IPS DF 4.7 (cell line): ENCODE results near the gene SLC16A3.
"Not testable (repeated sequence)": the region's sequence is repeated elsewhere in the genome, so short reads cannot be mapped to it uniquely, and the experiment has no call there.

Source experiments
- DNase-seq: peaks from one replicate; pipeline ENCODE4 v3.0.0-alpha.2; 2013; ENCODE audit warnings: low spot score; ENCODE audit errors: extremely low read depth

SLC16A3 gene

DNA sequence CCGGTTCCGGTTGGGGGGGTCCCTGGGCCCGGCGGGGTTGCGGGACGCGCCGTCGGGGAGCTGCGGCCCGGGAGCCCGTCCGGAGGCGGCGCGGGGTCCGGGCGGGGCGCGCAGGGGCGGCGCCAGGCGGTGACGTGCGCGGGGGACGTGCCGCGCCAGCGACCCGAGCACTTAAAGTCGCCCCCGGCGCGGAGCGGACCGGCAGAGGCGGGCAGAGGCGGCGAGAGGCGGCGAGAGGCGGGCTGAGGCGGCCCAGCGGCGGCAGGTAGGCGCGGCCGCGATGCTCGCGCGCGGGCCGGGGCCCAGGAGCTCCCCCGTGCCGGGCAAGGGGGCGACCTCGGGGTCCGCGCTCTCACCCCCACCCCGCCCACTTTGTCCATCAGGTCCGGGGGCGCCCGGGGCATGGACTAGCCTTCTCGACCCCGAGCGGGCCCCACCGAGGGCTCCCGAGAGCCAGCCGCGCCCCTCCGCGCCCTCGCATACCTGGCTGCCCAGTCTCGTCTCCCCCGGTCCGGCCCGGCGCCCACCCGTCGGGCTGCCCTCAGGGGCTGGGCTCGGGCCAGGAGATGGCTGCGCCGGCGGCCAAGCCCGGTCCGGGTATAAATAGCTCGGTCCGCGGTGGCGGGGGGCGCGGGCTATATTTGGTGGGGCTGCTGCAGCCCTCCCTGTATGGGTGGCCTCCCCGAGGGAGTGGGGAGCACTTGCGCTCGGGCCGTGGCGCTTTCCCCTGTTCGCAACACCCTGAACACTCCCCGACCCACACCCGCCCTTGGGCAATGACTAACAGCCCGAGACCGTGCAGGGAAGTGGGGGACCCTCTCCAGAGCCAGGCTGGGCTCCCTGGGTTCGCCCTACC, at the start of gene SLC16A3:
SLC16A3 (plus strand) TSS at position 201 of the 856 bp plus-strand sequence. CDS start 6,967 bp downstream, outside the sequence.
- DNase-seq = no peak

DNA sequence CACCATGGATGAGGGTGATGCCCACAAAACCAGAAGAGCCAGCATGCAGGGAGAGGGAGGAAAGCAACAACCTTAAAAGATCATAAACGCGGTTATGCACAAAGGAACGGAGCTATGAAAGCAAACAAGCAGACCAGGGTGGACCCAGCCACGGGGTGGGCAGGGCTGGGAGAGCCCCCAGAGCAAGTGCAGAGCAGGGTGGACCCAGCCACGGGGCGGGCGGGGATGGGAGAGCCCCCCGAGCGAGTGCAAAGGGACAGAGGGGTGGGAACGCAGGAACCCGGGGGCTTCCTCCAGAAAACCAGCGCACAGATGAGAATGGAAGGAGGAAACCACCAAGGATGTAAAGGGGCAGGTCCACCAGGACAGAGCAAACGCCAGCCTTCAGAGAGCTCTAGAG, 49.4 kb upstream of the SLC16A3 start:
- no peak for DNase-seq

DNA sequence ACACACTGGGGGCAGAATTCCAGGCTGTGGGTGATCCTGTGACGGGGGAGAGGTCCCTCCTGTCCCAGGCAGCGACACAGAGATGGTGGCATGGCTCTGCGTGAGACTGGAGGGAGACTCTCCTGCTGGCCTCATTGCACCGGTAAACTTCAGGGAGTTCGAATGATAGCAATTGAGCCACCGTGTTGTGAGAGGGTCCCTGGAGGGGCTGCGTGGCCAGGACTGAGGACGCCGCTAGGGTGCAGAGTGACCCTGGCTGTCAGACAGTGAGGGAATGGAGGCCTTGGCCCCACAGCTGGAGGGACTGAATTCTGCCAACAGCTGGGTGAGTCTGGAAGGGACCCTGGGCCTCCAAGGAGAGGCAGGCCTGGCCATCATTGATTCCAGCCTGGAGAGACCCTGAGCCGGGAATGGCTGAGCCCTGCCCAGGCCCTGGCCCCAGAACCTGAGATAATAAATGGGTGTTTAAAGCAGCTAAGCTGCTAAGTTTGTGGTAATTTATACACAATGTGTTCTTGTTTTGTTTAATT, 48.8 kb upstream of the SLC16A3 start:
- no peak for DNase-seq

DNA sequence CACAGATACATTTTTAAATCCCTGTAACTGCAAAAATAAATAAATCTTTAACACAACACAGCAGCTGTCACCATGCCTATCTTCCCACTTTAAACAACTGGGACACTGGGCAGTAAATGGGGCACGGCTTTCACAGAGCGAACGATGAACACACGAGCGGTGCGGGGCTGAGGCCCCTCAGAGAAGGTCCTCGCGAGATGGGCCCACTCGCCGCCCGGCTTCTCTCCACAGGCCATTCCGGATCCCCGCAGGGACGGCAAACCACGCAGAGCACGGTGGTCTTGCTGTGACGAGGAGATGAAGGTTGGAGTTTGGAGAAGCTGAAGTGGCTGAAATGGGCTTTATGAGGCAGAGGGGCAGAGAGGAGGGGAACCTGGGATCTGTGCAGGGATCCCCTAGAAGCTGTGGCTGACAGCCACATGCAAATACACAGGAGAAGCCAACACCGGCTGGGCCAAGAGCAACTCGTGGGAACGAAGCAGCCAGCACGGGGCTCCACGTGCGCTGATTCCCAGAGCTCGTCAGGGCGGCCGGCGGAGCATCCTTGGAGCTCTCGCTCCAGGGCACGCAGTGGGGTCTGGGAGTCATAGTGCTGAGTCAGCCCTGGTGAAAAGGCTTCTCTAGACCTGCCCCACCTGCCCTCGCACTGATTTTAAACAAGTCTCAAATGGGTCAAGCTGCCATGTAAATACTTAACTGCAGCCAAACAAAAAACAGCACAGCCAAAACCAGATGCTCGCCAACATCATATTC, 47.9 kb upstream of the SLC16A3 start:
- no peak for DNase-seq

DNA sequence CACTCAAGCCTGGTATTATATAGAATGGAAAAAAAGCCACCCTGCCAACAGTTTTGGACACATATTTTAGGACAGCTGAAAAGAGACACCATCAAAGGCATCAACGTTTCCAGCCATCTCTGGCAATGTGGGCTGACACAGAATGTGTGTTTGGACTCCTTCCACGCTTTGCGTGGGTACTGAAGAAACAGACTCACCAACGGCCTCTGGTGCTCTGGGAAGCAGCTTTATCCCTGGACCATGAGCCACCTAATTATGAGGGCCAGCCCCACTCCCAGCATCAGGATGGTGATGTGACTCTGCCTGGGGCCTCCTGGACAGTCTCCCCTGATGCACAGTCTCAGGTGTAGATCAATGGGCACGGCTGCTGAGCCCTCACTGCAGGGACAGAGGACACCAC, 44.1 kb upstream of the SLC16A3 start:
- no peak for DNase-seq

DNA sequence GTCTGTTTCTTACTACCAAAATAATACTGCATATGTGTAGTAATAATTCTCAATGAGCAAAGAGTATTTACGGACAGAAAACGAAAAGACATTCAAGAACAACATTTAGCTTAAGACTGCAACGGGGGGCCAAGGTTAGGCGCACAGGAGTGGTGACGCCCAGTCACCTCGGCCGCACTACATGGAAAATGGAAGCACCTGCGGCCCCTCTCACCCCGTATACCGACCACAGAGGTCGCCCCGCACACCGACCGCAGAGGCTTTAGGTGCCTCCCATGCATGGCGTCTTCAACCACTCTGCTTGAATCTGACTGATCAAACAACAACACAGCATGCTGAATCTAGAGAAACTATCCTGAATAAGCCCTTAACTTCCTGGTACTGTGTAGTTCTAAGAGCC, 42.6 kb upstream of the SLC16A3 start:
- DNase-seq = no peak

DNA sequence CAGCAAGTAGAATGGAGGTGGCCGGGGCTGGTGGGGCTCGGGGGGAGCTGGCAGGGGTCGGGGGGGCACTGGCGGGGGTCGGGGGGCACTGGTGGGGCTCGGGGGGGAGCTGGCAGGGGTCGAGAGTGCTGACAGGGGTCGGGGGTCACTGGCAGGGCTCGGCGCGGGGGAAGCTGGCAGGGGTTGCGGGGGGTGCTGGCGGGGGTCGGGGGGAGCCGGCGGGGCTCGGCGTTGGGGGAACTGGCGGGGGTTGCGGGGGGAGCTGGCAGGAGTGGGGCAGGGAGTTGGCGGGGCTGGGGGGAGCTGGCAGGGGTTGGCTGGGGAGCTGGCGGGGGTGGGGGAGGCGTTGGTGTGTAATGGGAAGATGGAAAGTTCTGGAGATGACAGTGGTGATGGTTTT, 41.3 kb upstream of the SLC16A3 start:
- DNase-seq = no peak

DNA sequence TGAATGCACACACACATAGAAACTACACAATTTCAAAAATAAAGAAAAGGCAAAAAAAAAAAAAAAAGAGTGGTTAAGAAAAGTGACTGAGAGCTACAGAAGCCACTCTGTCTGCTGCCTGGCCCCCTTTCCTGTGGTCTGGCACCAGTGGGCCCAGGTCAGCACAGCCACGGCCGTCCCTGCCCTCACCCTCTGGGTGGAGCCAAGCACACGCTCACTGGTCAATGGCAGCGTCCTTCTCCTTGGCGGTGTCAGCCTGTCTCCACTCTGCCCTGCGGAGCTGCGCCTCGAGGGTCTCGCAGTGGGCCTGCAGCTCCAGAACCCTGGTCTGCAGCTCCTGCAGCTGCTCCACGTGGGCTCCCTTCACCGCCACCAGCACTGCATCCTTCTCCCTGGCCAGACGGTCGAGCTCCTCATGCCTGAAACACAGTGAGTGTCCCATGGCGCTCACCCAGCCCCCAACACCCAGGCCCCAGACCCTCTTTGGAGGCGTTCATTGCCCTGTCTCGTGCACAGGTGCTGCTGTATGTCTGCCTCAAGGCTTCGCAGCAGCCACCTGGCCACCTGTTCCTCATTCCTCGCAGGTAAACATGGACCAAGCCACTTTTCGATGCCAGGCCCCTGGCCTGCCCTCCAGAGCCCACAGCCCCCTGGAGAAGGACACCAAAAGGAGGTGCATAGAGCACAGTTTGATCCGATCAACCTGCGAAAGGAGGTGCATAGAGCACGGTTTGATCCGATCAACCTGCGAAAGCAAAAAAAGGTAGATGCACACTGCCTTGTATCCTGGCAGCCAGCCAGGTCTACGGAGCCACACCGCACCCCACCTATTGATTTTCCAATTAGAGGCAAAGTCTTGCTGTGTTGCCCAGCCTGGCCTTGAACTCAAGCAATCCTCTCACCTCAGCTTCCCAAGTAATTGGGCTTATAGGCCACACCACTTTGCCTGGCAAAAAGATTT, 40.6 kb upstream of the SLC16A3 start:
- no peak for DNase-seq

DNA sequence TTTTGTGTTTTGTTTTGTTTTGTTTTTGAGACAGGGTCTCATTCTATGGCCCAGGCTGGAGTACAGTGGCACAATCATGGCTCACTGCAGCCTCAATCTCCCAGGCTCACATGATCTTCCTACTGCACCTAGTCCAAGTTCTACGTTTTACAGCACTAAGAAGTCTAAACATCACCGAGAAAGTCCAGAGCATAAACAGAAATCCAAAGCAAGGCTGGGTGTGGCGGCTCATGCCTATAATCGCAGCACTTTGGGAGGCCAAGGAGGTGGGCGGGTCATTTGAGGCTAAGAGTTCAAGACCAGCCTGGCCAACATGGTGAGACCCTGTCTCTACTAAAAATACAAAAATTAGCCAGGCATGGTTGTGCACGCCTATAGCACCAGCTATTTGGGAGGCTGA, 35.8 kb upstream of the SLC16A3 start:
- DNase-seq = not testable (repeated sequence)

DNA sequence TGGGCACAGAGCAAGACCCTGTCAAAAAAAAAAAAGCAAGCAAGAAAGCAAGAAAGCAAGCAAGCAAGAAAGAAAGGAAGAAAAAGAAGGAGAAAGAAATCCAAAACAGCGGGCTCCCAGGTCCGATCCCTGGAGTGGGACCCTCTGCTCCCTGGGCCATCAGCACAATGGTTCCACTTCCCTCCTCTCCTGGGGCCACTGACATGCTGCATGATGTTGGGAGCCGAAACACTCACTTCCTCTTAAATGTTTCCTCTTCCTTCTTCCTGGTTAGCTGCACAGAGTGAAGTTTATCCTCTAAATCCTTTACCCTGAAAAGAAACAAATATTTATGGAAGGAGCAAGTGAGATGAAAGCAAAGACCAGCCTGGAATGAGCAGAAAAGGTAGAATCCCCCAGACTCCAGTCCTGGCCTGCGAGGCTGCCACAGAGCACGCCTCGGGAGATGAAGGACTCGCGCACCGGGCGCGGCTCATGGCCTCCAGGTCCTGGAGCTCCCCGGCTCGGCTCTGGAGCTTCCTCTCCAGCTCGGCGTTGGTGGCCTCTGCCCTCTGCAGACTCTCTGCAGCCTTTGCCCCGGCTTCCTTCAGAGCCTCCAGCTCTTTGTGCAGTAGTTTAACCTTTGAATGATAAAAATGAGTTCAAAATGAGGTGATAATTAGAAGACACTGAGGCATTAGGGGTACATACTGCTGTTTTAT, 35.2 kb upstream of the SLC16A3 start:
- DNase-seq = no peak

DNA sequence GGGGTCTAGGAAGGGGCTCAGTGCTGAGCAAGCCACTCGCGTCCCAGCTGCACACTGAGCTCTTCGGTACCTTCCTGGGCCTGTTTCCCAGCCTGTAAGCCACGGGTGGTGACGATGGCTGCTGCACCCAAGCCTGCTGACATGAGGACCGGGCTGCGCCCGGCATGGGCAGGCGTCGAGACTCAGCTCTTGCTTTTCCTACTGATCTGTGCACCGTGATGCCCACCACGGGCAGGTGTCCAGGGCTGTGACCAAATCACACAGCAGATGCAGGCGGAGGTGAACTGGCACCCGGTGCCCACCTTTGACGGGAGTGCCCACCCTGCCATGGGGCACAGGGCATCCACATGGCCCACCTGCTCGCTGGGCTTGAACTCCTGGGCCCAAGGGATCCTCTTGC, 34.1 kb upstream of the SLC16A3 start:
- no peak for DNase-seq

DNA sequence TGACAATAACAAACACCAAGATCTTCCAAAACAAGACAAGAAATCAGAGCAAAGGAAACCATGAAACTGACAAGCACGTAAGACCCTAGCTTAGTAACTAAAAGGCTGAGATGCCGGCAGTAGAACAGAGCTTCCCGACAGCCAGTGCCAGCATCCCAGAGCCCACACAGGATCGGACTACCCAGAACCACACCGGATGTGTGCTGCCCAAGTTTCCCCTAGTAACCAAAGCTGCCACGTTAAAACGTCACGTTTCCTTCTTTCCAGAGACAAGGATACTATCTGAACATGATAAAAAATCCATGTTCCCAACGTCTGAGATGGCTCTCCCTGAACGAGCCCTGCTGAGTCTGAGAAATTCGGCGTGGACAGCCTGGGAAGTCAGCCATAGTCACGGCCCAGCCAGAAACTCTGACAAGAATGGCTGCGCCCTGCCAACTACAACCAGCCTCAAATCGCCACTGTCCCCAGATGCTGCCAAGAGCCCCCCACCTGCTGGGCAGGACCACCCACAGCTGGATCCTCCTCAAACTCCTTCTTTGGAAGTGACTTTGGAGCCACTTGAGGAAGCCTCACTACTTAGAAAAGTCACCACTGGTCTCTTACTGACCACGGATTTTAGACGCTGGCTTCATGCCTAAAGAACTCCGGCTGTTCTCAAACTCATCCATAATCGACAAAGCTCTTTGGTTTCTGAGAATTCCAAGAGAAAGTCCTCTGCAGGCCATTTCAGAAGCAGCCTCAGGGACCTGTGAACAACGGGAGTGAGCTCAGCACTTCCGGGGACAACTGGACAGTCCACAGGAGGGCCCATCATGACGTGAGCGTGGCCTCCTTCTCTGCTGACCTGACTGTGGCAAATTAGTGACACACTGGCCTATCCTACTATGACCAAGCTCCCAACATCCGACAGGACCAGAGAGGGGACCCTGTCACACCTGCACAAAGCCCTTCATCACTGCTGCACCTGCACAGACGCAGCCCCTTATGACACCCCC, 32.9 kb upstream of the SLC16A3 start:
- no peak for DNase-seq

DNA sequence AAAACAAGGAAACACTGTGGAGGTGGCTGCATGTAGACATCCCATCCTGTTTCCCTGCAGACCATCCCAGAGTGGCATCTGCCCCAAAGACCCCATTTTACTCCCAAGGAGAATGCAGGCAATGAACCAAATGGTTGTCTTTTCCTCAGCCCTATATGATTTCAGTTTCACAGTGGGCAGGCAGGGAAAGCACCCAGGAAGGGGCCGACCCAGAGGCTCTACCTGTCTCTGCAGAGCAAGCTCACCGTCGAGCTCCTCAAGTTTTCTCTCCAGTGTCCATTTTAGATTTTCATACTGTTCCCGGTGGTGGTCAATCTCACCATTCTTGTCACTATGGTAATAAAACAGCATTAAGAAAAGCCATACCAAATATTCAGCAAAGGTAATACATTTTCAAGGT, 30.8 kb upstream of the SLC16A3 start:
- DNase-seq = no peak

DNA sequence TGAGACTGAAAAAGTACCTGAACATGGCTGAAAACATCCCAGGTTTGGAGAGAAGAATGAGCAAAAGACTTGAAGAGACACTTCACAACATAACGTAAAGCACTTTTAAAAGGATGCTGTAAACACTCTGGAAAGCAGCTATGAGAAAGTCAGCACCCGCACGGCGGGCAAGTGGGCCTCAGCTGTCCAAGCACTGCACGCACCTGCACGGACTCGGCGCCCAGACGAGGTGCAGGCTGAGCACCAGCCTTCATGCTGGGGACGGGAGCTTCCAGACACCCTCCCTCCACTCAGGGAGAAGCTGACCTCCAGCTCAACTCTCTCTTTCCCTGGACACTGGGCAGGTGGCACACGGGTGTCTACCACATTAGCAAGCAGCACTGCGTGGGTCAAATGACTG, 29.3 kb upstream of the SLC16A3 start:
- no peak for DNase-seq

DNA sequence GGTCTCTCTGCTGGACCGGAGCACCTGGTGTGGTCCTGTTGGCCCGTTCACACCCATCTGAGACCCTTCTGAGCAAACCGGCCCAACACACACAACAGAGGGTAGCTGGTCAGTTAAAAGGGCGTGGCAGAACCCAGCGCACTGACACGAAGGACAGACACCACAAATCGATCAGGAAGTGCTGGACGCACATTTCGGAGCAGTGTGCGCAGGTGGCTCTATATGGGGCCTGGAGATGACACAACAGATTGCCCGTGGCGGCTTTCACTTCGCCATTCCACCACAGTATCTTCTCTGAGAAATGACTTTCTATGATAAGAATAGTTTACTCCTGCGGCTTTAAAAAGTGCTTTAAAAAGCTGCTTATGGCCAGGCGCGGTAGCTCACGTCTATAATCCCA, 28.7 kb upstream of the SLC16A3 start:
- DNase-seq = no peak

DNA sequence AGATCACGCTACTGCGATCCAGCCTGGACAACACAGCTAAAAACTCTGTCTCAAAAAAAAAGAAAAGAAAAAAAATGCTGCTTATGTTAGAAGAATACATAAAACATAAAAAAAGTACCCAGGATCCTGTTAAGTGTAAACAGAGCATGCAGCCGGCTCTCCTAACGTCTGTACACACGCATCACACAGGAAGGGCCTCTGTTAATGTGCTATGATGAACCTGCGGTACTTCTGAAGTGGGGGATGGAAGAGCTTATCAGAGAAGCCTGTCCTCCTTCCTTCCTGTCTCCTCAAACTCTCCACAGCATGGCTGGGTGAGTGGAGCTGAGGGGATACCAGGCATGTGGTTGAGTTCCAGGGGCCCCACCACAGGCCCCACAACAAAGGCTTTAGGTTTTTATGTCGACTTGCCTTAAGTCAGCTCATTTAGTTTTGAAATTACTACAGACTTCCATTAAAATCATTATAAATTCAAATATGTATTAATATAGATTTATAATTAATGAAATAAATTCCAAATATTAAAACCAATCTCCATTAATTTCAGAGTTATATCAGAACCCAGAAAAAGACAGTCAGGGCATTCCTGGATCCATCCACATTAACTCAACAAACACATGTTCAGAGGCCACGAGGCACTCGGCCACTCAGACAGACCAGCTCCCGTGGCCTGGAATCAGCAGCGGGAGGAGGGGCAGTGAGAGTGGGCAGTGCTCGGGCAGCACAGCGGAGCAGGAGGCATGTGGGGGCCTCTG, 27.9 kb upstream of the SLC16A3 start:
- DNase-seq = no peak

DNA sequence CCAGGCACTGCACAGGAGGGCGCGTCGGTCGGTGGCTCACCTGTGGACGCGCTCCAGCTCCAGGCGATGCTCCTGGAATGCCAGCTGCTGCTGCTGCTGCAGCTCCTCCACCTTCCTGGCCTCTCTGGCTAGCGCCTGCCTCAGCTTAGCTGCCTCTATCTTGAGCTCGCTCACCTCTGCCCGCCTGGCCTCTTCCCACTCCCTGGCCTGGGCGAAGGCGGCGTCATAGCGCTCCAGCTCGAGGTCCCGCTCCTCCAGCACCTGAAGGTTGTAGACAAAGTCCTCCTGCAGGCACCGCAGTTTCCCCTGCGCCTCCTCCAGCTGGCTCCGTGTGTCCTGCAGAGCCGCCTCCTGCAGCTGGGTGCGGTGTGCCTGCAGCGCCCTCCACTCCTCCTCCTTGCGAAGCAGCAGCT, 27.3 kb upstream of the SLC16A3 start:
- no peak for DNase-seq

DNA sequence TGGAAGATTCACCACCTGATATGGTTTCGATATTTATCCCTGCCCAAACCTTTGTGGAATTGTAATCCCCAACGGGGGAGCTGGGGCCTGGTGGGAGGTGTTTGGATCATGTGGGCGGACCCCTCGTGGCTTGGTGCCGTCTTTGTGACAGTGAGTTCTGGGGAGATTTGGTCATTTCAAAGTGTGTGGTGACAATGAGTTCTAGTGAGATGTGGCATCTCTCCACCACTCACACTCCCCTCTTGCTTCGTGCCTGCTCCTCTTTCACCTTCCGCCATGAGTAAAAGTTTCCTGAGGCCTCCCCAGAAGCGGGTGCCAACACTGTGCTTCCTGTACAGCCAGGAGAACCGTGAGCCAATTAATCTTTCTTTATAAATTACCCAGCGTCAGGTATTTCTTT, 25.9 kb upstream of the SLC16A3 start:
- no peak for DNase-seq

DNA sequence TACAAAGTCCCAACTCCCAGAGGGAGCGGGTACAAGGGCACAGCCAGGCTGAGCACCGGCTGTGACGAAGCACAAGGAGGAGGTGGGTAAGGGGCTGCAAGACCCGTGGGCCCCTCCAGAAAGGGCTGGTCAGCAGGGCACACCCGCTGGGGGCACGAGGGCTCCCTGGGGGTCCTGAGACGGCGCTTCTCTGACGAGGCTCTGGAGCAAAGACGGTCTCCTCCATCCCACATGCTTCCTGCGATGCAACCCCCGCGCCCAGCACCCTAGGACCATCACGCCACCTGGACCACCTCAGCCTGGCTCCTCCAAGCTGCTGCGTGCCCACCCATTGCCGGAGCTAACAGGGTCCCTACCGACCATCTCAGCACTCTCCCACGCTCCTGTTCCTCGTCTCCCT, 24.9 kb upstream of the SLC16A3 start:
- DNase-seq = no peak
